ENCODE data around the gene FMNL3. TPM values are rescaled to one million over a fixed set of nuclear protein-coding genes. Genes with fewer than 3 reads are reported as not detected.

FMNL3 gene
- total RNA-seq, 1 donor from 2014 or later: 36.2 TPM

GRCh38 chr12:49652921-49653520, 54.2 kb downstream of the FMNL3 start:
- H3K4me1 Mint-ChIP-seq (ENCODE audit: low read depth): peaks cover 12% of the 10 kb centered on the region
- no peak overlapping the region for H3K4me3 Mint-ChIP-seq (ENCODE audit: low read depth)
- peaks cover 66% of the 10 kb centered on the region for H3K36me3 Mint-ChIP-seq (ENCODE audit: low read depth)
- intact Hi-C loops (cut with micrococcal nuclease): no loop called here
- no peak for DNase-seq (ENCODE audit: low spot score)
- no peaks in the 10 kb centered on the region for H3K27me3 Mint-ChIP-seq (ENCODE audit: low read depth)
- no peaks in the 10 kb centered on the region for H3K9me3 Mint-ChIP-seq
- H3K27ac Mint-ChIP-seq: no peak overlapping the region

GRCh38 chr12:49651855-49652254, 55.4 kb downstream of the FMNL3 start:
- Mint-ChIP-seq H3K4me1 (ENCODE audit: low read depth) (peaks cover 12% of the 10 kb centered on the region), H3K4me3 (ENCODE audit: low read depth) (no peak overlapping the region), H3K27ac (no peak overlapping the region), H3K9me3 (no peaks in the 10 kb centered on the region), H3K36me3 (ENCODE audit: low read depth) (peaks cover 66% of the 10 kb centered on the region), H3K27me3 (ENCODE audit: low read depth) (no peaks in the 10 kb centered on the region)
- no peak for DNase-seq (ENCODE audit: low spot score)
- intact Hi-C loops (cut with micrococcal nuclease): no loop called here

- Mint-ChIP-seq H3K4me1 (ENCODE audit: low read depth) (peaks cover 6% of the 10 kb centered on the region), H3K36me3 (ENCODE audit: low read depth) (peaks cover 58% of the 10 kb centered on the region), H3K27ac (no peak overlapping the region), H3K9me3 (no peaks in the 10 kb centered on the region), H3K4me3 (ENCODE audit: low read depth) (no peak overlapping the region), H3K27me3 (ENCODE audit: low read depth) (no peaks in the 10 kb centered on the region)
- DNase-seq (ENCODE audit: low spot score): no peak
- intact Hi-C loops (cut with micrococcal nuclease): no loop called here
Measured at GRCh38 chr12:49649892-49650291, 57.3 kb downstream of the FMNL3 start.

GRCh38 chr12:49649445-49649844, 57.8 kb downstream of the FMNL3 start:
- Mint-ChIP-seq H3K9me3 (no peaks in the 10 kb centered on the region), H3K27ac (no peak overlapping the region), H3K27me3 (ENCODE audit: low read depth) (no peaks in the 10 kb centered on the region), H3K4me1 (ENCODE audit: low read depth) (peaks cover 10% of the 10 kb centered on the region), H3K4me3 (ENCODE audit: low read depth) (no peak overlapping the region), H3K36me3 (ENCODE audit: low read depth) (peaks cover 58% of the 10 kb centered on the region)
- intact Hi-C loops (cut with micrococcal nuclease): no loop called here
- DNase-seq (ENCODE audit: low spot score): no peak

GRCh38 chr12:49648712-49649003, 58.5 kb downstream of the FMNL3 start:
- DNase-seq (ENCODE audit: low spot score): no peak
- Mint-ChIP-seq H3K9me3 (no peaks in the 10 kb centered on the region), H3K27me3 (ENCODE audit: low read depth) (no peaks in the 10 kb centered on the region), H3K4me3 (ENCODE audit: low read depth) (no peak overlapping the region), H3K27ac (no peak overlapping the region), H3K4me1 (ENCODE audit: low read depth) (peaks cover 10% of the 10 kb centered on the region), H3K36me3 (ENCODE audit: low read depth) (peaks cover 53% of the 10 kb centered on the region)
- intact Hi-C loops (cut with micrococcal nuclease): no loop called here

- Mint-ChIP-seq H3K27me3 (ENCODE audit: low read depth) (no peaks in the 10 kb centered on the region), H3K4me3 (ENCODE audit: low read depth) (no peak overlapping the region), H3K27ac (no peak overlapping the region), H3K9me3 (no peaks in the 10 kb centered on the region), H3K4me1 (ENCODE audit: low read depth) (peaks cover 10% of the 10 kb centered on the region), H3K36me3 (ENCODE audit: low read depth) (peaks cover 55% of the 10 kb centered on the region)
- DNase-seq (ENCODE audit: low spot score): no peak
- intact Hi-C loops (cut with micrococcal nuclease): no loop called here
Measured at GRCh38 chr12:49647827-49648711, 59.1 kb downstream of the FMNL3 start.

- Mint-ChIP-seq H3K4me1 (ENCODE audit: low read depth) (peaks cover 10% of the 10 kb centered on the region), H3K9me3 (no peaks in the 10 kb centered on the region), H3K36me3 (ENCODE audit: low read depth) (peaks cover 57% of the 10 kb centered on the region), H3K27me3 (ENCODE audit: low read depth) (no peaks in the 10 kb centered on the region), H3K4me3 (ENCODE audit: low read depth) (no peak overlapping the region), H3K27ac (no peak overlapping the region)
- DNase-seq (ENCODE audit: low spot score): no peak
- intact Hi-C loops (cut with micrococcal nuclease): no loop called here
Measured at GRCh38 chr12:49646871-49647654, 60.1 kb downstream of the FMNL3 start.

- H3K36me3 Mint-ChIP-seq (ENCODE audit: low read depth): peaks cover 57% of the 10 kb centered on the region
- H3K27me3 Mint-ChIP-seq (ENCODE audit: low read depth): no peaks in the 10 kb centered on the region
- H3K27ac Mint-ChIP-seq: no peak overlapping the region
- no peaks in the 10 kb centered on the region for H3K9me3 Mint-ChIP-seq
- intact Hi-C loops (cut with micrococcal nuclease): no loop called here
- no peak for DNase-seq (ENCODE audit: low spot score)
- peaks cover 10% of the 10 kb centered on the region for H3K4me1 Mint-ChIP-seq (ENCODE audit: low read depth)
- H3K4me3 Mint-ChIP-seq (ENCODE audit: low read depth): no peak overlapping the region
Measured at GRCh38 chr12:49646331-49646830, 60.8 kb downstream of the FMNL3 start.

- intact Hi-C loops (cut with micrococcal nuclease): no loop called here
- no peaks in the 10 kb centered on the region for H3K27me3 Mint-ChIP-seq (ENCODE audit: low read depth)
- H3K27ac Mint-ChIP-seq: peak overlapping the region; percentile 26
- DNase-seq (ENCODE audit: low spot score): no peak
- peaks cover 10% of the 10 kb centered on the region for H3K4me1 Mint-ChIP-seq (ENCODE audit: low read depth)
- H3K36me3 Mint-ChIP-seq (ENCODE audit: low read depth): peaks cover 61% of the 10 kb centered on the region
- no peak overlapping the region for H3K4me3 Mint-ChIP-seq (ENCODE audit: low read depth)
- H3K9me3 Mint-ChIP-seq: no peaks in the 10 kb centered on the region
Measured at GRCh38 chr12:49645146-49646039, 61.8 kb downstream of the FMNL3 start.

GRCh38 chr12:49644620-49644994, 62.6 kb downstream of the FMNL3 start:
- Mint-ChIP-seq H3K27me3 (ENCODE audit: low read depth) (no peaks in the 10 kb centered on the region), H3K4me1 (ENCODE audit: low read depth) (peaks cover 10% of the 10 kb centered on the region), H3K27ac (peak overlapping the region; percentile 68), H3K4me3 (ENCODE audit: low read depth) (no peak overlapping the region), H3K36me3 (ENCODE audit: low read depth) (peaks cover 58% of the 10 kb centered on the region), H3K9me3 (no peaks in the 10 kb centered on the region)
- intact Hi-C loops (cut with micrococcal nuclease): loop anchor here (1.0 kb wide), 2 partner anchors 63 to 134 kb away; partner anchors contain the start of gene FMNL3
- DNase-seq (ENCODE audit: low spot score): peak; percentile 60

- intact Hi-C loops (cut with micrococcal nuclease): loop anchor here (1.0 kb wide), 2 partner anchors 63 to 134 kb away; partner anchors contain the start of gene FMNL3
- Mint-ChIP-seq H3K27me3 (ENCODE audit: low read depth) (no peaks in the 10 kb centered on the region), H3K9me3 (no peaks in the 10 kb centered on the region), H3K36me3 (ENCODE audit: low read depth) (peaks cover 55% of the 10 kb centered on the region), H3K27ac (no peak overlapping the region), H3K4me3 (ENCODE audit: low read depth) (no peak overlapping the region), H3K4me1 (ENCODE audit: low read depth) (peaks cover 10% of the 10 kb centered on the region)
- no peak for DNase-seq (ENCODE audit: low spot score)
Measured at GRCh38 chr12:49643961-49644619, 63.1 kb downstream of the FMNL3 start.

- Mint-ChIP-seq H3K27ac (no peak overlapping the region), H3K36me3 (ENCODE audit: low read depth) (peaks cover 46% of the 10 kb centered on the region), H3K27me3 (ENCODE audit: low read depth) (no peaks in the 10 kb centered on the region), H3K9me3 (no peaks in the 10 kb centered on the region), H3K4me3 (ENCODE audit: low read depth) (no peak overlapping the region), H3K4me1 (ENCODE audit: low read depth) (peaks cover 7% of the 10 kb centered on the region)
- intact Hi-C loops (cut with micrococcal nuclease): no loop called here
- no peak for DNase-seq (ENCODE audit: low spot score)
Measured at GRCh38 chr12:49643135-49643534, 64.1 kb downstream of the FMNL3 start.

All from activated T-helper 2 cell treated with anti-CD3 and anti-CD28 coated beads, Interferon-gamma antibody, Interleukin-2, Interleukin-4, amounts not matched to agents 10 μg/mL and 5 μg/mL and 100 μg/mL, durations not matched to agents 14 hours and 24 hours and 36 hours (primary cell).